ENCODE data around the gene TNFSF11.

The TNFSF11 gene

DNA sequence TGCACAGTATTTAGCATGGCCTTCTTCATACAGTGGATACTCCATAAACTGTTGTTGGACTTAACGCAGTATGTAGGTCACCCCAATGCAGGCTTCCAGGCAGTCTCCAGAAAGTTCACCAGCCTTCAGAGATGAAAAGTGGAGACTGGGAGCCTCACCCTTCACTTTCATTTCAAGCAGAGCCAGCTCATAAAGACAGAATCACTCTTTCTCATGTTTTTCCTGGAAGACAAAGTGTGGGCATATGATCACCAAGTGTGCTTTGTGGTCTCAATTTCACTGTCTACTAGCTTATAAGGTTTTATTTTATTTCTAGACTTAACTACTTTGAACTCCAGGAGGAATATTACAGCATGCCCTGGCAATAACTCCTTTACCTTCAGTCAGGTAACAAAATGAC, 26.3 kb upstream of the TNFSF11 start:
- ATAC-seq (ENCODE audit: insufficient read depth, low read depth): no peak
- H2AFZ ChIP-seq (ENCODE audit: low read depth, low read length): no peak overlapping the region
- H3K9ac ChIP-seq (ENCODE audit: low read depth, low read length): no peak overlapping the region
- H3K27me3 ChIP-seq (ENCODE audit: insufficient read depth, low read length, poor library complexity): no peaks in the 10 kb centered on the region
- H4K20me1 ChIP-seq (ENCODE audit: insufficient read depth, low read length): no peaks in the 10 kb centered on the region
- no peak for DNase-seq
- H3K27ac ChIP-seq (ENCODE audit: low read length): no peak overlapping the region
- no peak overlapping the region for H3K4me2 ChIP-seq (ENCODE audit: insufficient read depth, low read length)
- no peaks in the 10 kb centered on the region for H3K9me3 ChIP-seq (ENCODE audit: insufficient read depth, low read length, severe bottlenecking)
- H3K4me1 ChIP-seq (ENCODE audit: insufficient read depth, low read length): no peaks in the 10 kb centered on the region
- TF ChIP-seq EZH2 (IDR thresholded peaks at IDR 0.05; ENCODE audit: borderline replicate concordance, low read depth, low read length, severe bottlenecking) (no peak), CTCF (IDR thresholded peaks at IDR 0.05; ENCODE audit: borderline replicate concordance, extremely low read depth, low read length, poor library complexity, severe bottlenecking) (no peak)
- H3K79me2 ChIP-seq (ENCODE audit: insufficient read depth, low read length): no peaks in the 10 kb centered on the region
- H3K4me3 ChIP-seq (ENCODE audit: low read depth in 1 of 2, low read length in 2 of 2): no peak overlapping the region
- no peaks in the 10 kb centered on the region for H3K36me3 ChIP-seq (ENCODE audit: insufficient read depth, low read length)

GRCh38 chr13:42548731-42549551, 25.0 kb upstream of the TNFSF11 start:
- H3K9ac ChIP-seq (ENCODE audit: low read depth, low read length): no peak overlapping the region
- no peaks in the 10 kb centered on the region for H4K20me1 ChIP-seq (ENCODE audit: insufficient read depth, low read length)
- no peaks in the 10 kb centered on the region for H3K79me2 ChIP-seq (ENCODE audit: insufficient read depth, low read length)
- H3K4me1 ChIP-seq (ENCODE audit: insufficient read depth, low read length): no peaks in the 10 kb centered on the region
- no peak overlapping the region for H3K4me3 ChIP-seq (ENCODE audit: low read depth in 1 of 2, low read length in 2 of 2)
- no peaks in the 10 kb centered on the region for H3K27me3 ChIP-seq (ENCODE audit: insufficient read depth, low read length, poor library complexity)
- no peaks in the 10 kb centered on the region for H3K9me3 ChIP-seq (ENCODE audit: insufficient read depth, low read length, severe bottlenecking)
- no peak overlapping the region for H3K4me2 ChIP-seq (ENCODE audit: insufficient read depth, low read length)
- no peak overlapping the region for H2AFZ ChIP-seq (ENCODE audit: low read depth, low read length)
- TF ChIP-seq CTCF (IDR thresholded peaks at IDR 0.05; ENCODE audit: borderline replicate concordance, extremely low read depth, low read length, poor library complexity, severe bottlenecking) (no peak), EZH2 (IDR thresholded peaks at IDR 0.05; ENCODE audit: borderline replicate concordance, low read depth, low read length, severe bottlenecking) (no peak)
- no peak for ATAC-seq (ENCODE audit: insufficient read depth, low read depth)
- H3K27ac ChIP-seq (ENCODE audit: low read length): no peak overlapping the region
- no peak for DNase-seq
- no peaks in the 10 kb centered on the region for H3K36me3 ChIP-seq (ENCODE audit: insufficient read depth, low read length)

DNA sequence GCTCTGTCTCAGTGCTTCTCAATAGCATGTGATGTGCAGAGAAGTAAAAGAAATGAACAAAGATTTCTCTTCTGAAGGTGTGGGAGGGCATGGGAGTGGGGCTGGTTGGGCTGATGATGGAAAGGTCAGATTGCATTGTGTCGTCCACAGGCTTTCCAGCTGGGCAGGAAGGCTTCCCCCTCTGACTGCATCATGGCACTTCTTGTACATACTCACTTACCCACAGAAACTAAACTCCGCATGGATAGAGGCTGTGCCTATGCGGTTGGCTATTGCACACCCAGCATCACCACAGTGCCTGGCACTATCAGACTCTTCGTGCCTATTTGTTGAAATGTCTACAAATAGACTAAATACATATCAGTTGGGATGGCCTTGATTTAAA, 24.4 kb upstream of the TNFSF11 start:
- Histone ChIP-seq H3K9me3 (ENCODE audit: insufficient read depth, low read length, severe bottlenecking) (no peaks in the 10 kb centered on the region), H3K9ac (ENCODE audit: low read depth, low read length) (no peak overlapping the region), H3K79me2 (ENCODE audit: insufficient read depth, low read length) (no peaks in the 10 kb centered on the region), H3K27me3 (ENCODE audit: insufficient read depth, low read length, poor library complexity) (no peaks in the 10 kb centered on the region), H4K20me1 (ENCODE audit: insufficient read depth, low read length) (no peaks in the 10 kb centered on the region), H3K4me1 (ENCODE audit: insufficient read depth, low read length) (no peaks in the 10 kb centered on the region), H3K4me3 (ENCODE audit: low read depth in 1 of 2, low read length in 2 of 2) (no peak overlapping the region), H2AFZ (ENCODE audit: low read depth, low read length) (no peak overlapping the region), H3K27ac (ENCODE audit: low read length) (no peak overlapping the region), H3K36me3 (ENCODE audit: insufficient read depth, low read length) (no peaks in the 10 kb centered on the region), H3K4me2 (ENCODE audit: insufficient read depth, low read length) (no peak overlapping the region)
- no peak for TF ChIP-seq EZH2 (IDR thresholded peaks at IDR 0.05; ENCODE audit: borderline replicate concordance, low read depth, low read length, severe bottlenecking)
- no peak for TF ChIP-seq CTCF (IDR thresholded peaks at IDR 0.05; ENCODE audit: borderline replicate concordance, extremely low read depth, low read length, poor library complexity, severe bottlenecking)
- DNase-seq (no peak), ATAC-seq (ENCODE audit: insufficient read depth, low read depth) (no peak)
